IPS-NIHi11 (cell line): Measurements from ENCODE around the gene AFG1L.
"Not testable (repeated sequence)": the region's sequence is repeated elsewhere in the genome, so short reads cannot be mapped to it uniquely, and the experiment has no call there.

Source experiments
- DNase-seq: peaks from one replicate; pipeline ENCODE4 v3.0.0; 2012; ENCODE audit warnings: mixed read lengths, low spot score

Gene AFG1L

GRCh38 chr6:108416047-108416833 is 121.4 kb downstream of the AFG1L start:
- DNase-seq = not testable (repeated sequence)

GRCh38 chr6:108417027-108417426 is 122.2 kb downstream of the AFG1L start:
- no peak for DNase-seq

- DNase-seq = no peak
These were observed 124.6 kb downstream of the AFG1L start for GRCh38 chr6:108419474-108419873.

DNA sequence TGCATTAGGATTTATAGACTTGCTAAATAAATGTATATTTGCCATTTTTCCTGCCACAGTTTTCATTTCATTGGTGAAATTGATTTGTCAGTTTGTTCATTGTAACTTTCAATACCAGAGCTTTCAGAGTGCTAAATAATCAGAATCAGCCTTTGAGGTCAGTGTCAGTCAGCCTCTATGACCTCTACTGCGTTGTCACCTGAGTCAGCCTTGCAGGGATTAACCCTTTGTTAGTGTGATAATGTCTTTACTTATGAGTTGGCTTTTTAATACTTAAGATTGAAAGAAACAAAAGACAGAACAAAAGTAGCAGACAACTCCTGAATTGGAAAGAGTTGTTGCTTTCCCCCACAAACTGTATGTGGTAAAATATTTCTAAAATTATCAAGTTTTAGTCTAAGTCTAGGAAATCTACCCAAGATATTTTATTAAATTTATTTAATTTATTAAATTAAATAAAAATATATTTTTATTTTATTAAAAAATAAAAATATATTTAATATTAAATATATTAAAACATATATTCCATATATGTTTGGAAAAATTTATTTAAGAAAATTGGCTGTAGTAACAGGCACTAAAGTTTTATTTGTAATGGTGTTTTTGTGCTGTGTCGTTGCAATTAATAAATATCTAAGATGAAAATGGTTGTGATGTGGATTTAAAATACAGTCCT is 125.2 kb downstream of the AFG1L start:
- no peak for DNase-seq

DNA sequence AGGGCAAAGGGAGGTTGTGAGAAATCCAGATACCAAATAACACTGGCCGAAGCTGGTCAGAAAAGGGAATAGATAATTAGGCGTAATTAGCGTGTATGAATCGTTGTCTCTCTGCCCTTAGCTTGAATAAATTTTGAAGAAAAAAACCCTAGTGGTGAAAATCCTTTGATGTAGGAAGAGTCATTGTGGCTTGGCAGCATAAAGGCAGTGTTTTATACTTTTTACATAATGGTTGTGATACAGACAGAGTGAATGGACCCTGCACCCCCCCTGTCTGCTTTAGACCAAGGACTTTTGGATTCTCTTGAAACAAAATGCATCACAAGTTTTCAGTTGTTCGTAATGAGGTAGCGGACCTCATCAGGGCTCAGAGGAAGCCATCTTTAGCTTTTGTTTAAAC is 126.5 kb downstream of the AFG1L start:
- no peak for DNase-seq

DNA sequence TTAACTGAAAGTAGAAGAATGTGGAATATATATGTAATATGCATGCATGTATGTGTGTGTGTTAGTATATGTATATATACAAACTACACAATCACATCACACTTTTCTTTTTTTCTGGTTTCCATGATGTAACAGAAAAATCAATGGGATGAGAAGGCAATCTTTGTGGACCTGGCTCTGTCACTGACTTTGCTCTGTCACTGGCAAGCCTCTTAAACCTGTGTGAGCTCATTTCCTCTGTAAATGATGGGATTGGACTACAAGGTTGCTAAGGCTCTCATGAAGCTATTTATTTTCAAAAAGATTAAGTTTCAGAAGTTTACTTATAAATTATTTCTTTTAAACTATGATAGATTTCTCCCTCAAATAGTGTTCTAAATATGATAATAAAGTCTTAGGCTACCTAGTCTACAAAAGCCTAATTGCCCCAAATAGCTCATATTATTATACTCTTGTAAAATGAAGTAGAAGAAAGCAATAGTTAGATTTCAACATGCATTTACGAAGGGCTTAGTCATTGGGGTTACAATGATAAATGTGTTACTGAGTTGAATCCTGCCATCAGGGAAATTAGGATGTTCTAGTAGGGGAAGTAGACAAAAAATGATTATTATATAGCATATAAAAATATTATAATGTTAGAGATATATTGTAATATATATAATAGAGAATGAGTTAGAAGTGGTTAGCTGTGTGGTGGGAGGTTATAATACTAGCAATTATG is 129.3 kb downstream of the AFG1L start:
- no peak for DNase-seq

DNA sequence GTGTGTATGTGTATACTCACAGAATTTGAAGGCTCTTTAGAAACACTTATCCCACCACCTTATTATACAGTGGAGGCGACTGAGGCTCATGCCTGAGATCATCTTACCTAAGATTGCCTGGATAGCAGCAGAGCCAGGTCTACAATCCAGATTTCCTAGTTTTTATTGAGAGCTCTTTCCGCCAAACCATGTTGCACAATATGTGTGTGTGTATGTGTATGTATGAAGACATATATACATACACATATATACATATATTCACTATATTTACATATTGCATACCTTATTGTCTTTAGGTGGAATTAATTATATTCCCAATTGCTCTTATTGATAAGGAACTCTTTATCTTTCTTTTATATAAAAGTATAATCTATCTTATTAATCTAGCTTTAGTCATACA is 130.6 kb downstream of the AFG1L start:
- DNase-seq = no peak

DNA sequence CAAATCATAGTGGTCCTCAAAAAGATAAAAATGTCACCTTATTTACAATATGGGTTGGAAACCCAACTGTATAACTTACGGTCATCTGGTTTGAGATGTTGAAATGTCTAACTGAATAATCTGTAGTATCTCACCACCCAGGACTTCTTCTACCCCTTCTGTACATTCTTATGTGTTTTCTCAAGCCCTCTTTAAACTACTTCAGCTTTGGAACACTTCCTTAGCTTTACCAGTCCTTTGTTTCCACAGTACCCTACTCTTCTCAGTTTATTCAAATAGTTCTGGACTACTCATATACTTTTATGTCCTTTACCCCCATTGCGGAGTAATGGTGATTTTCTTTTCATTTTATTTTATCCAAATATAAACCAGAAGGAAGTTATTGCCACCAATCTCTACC is 137.3 kb downstream of the AFG1L start:
- DNase-seq = no peak

DNA sequence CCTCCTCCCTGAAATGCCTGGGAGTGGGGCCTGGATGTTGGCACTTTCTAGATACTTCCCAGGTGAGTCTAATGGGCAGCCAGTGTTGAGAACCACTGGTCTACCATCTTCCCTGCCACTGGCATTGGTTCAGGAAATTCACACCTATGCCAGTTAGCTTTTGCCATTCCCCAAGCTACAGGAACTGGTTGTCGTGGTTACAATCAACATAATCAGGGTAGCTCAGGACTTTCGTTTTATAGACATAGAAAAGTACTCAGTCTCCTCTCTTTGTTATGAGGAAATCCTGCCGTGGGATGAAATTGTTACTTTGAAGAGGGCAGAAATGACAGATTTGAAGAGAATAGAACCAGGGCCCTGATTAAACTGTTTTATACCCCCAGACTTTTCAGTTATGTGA is 137.9 kb downstream of the AFG1L start:
- no peak for DNase-seq

- DNase-seq = no peak
These were observed 139.4 kb downstream of the AFG1L start for GRCh38 chr6:108434222-108434621.

GRCh38 chr6:108435391-108435790 is 140.5 kb downstream of the AFG1L start:
- DNase-seq = no peak

GRCh38 chr6:108436771-108437170 is 141.9 kb downstream of the AFG1L start:
- DNase-seq = no peak

DNA sequence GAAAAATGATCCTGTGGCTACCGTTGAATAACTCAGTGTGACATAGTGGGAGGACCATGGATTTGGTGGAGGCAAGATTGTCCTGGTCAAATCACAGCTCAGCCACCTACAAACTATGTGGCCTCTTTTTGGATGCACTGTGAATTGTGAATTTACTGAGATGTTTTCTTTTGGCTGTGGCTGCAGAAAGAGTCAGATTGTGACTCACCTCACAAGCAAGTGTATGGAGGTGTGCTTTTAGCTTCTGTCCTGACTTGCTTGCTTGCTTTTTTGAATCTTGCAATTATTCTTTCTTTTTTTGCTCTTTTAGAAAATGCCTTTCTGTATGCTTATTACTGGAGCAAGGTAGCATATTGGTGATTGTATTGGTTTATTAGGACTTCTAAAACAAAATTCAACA is 143.0 kb downstream of the AFG1L start:
- DNase-seq = no peak

DNA sequence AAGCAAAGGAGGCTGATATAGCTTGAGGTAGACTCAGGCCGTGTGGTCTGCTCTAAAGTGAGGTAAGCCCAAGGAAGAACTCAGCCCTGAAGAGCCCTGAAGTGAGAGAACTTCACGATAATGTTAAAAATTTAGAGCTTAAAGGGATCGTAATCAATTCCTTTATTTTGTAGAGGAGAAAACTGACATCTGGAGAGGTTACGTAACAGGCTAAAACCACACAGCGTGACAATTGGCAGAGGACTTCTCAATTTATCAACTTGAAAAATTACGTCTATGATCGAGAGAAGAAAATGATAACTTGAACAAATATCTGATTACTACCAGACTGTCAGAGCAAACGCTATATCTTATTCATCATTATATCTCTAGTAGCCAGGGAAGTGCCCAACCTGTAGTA is 144.1 kb downstream of the AFG1L start:
- DNase-seq = no peak

- DNase-seq = no peak
These were observed 146.3 kb downstream of the AFG1L start for GRCh38 chr6:108441141-108441540.

DNA sequence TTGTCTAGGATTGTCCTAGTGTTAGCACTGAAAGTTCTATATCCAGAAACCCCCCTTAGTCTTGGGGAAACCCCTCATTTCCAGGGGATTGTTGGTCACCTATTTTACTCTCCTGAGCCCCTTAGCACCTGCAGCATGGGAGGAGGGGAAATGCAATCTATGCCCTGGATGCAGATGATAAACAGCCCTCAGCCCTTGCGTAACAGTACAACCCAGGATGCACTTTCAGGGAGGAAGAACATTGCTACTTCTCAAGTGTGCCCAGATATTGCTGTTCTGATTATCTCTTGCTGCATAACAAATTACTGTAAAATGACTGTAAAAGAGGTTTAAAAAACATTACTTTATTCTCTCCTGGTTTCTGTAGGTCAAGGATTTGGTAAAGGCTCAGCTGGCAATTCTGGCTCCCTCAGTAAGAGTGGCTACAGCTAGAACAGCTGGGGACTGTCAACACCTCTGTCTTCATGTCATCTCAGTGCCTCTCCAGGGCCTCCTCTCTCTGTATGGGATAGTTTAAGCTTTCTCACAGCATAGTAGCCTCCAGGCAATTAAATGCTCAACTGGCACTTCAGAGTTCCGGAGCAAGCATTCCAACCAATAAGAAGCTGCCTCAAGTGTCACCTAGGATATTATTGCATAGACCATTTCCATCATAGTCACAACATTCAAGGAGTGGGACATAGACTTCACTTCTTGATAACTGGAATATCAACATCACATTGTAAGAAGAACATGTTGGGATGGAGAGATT is 148.1 kb downstream of the AFG1L start:
- DNase-seq = no peak

DNA sequence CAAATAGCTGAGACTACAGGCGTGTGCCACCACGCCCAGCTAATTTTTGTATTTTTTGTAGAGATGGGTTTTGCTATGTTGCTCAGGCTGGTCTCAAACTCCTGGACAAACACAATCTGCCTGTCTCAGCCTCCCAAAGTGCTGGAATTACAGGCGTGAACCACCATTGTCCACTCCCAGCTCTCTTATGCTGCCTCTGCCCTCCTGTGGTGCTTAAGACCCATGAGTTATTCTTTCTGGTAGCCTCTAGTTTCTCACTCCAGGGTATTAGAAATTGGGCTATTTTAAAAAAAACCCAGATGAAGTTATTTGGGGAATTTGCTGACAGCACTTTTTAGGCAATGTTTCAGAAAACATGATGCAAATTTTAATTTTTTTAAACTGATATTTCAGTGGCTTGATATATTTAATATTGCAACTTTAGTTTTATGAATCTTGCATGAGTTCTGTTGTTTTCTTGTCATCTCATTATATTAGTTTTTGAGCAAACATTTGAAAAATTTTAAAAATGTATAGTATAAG is 151.8 kb downstream of the AFG1L start:
- DNase-seq = no peak

DNA sequence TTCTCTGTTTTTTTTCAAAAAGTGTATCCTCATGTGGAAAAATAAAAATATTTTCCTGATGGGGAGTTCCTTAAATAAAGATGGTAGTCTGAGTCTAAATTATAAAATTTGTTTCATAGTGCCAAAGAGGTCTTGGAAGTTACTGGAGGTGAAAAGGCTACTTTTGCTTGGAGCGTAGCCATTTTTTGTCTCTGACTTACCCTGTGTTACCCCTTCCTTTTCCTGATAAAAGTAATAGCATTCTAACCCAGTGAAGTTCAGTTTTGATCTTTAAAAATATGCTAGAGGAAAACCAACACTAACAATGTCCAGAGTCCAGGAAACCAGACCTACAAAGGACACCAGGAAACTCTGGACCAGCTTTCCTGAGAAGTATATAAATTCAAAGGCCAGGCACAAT is 153.6 kb downstream of the AFG1L start:
- DNase-seq = no peak

DNA sequence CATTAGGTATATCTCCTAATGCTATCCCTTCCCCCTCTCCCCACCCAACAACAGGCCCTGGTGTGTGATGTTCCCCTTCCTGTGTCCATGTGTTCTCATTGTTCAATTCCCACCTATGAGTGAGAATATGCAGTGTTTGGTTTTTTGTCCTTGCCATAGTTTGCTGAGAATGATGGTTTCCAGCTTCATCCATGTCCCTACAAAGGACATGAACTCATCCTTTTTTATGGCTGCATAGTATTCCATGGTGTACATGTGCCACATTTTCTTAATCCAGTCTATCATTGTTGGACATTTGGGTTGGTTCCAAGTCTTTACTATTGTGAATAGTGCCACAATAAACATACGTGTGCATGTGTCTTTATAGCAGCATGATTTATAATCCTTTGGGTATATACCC is 154.9 kb downstream of the AFG1L start:
- DNase-seq = not testable (repeated sequence)

- no peak for DNase-seq
These were observed 157.0 kb downstream of the AFG1L start for GRCh38 chr6:108451816-108452215.

- DNase-seq = peak; percentile 14
These were observed 157.9 kb downstream of the AFG1L start for GRCh38 chr6:108452711-108453195.
